CD8-positive, alpha-beta memory T cell (primary cell): Measurements from ENCODE around the gene ADAMTS2. TPM values are rescaled to one million over a fixed set of nuclear protein-coding genes. Genes with fewer than 3 reads are reported as not detected.

Source experiments
- CTCF ChIA-PET: fragments of 350-600 bp; sonication (Branson Sonifier 250); formaldehyde crosslinking; loops from one replicate; lab custom pipeline; 2021; ENCODE audit warnings: antibody characterized with exemption; lab: Charles Lee
- POLR2A ChIA-PET: fragments of 350-600 bp; sonication (Branson Sonifier 250); formaldehyde crosslinking; loops from one replicate; lab custom pipeline; 2021; ENCODE audit warnings: antibody characterized with exemption; lab: Charles Lee
- DNase-seq, 5 donors: peaks; one replicate each; pipeline versions ENCODE4 v3.0.0 to v3.0.0-alpha.2; 2020 to 2022; ENCODE audit warnings: mixed read lengths in 1 of 5
- H3K27ac ChIP-seq: one replicate; pipeline ENCODE4 v1.7.0; 2013; ENCODE audit warnings: low read depth, mild to moderate bottlenecking, low read length, moderate library complexity
- H3K27me3 ChIP-seq: 2 replicates; pipeline ENCODE4 v1.7.0; 2013; ENCODE audit warnings: low read length, mild to moderate bottlenecking; ENCODE audit not compliant: insufficient read depth, poor library complexity, severe bottlenecking
- H3K36me3 ChIP-seq: 2 replicates; pipeline ENCODE4 v1.7.0; 2013; ENCODE audit warnings: mild to moderate bottlenecking, low read length, moderate library complexity; ENCODE audit not compliant: insufficient read depth
- H3K4me1 ChIP-seq: 2 replicates; pipeline ENCODE4 v1.7.0; 2013; ENCODE audit warnings: mild to moderate bottlenecking, low read length, moderate library complexity; ENCODE audit not compliant: insufficient read depth
- H3K4me3 ChIP-seq: 2 replicates; pipeline ENCODE4 v1.7.0; 2013; ENCODE audit warnings: mild to moderate bottlenecking, low read length
- H3K9me3 ChIP-seq: 2 replicates; pipeline ENCODE4 v1.7.0; 2013; ENCODE audit warnings: mild to moderate bottlenecking, low read length
- H3K27ac Mint-ChIP-seq, 8 donors: one replicate each; pipeline ENCODE4 v1.8.0; 2020 to 2021; ENCODE audit warnings: mixed read lengths in 8 of 8, mild to moderate bottlenecking in 6 of 8, inconsistent platforms in 3 of 8, moderate library complexity in 3 of 8
- H3K27me3 Mint-ChIP-seq, 2 donors: one replicate each; pipeline ENCODE4 v1.8.0; 2020 to 2021; ENCODE audit warnings: mixed read lengths in 2 of 2, mild to moderate bottlenecking in 1 of 2, moderate library complexity in 1 of 2
- H3K36me3 Mint-ChIP-seq, 3 donors: one replicate each; pipeline ENCODE4 v1.8.0; 2020 to 2021; ENCODE audit warnings: mixed read lengths in 3 of 3, inconsistent platforms in 1 of 3, mild to moderate bottlenecking in 1 of 3
- H3K4me1 Mint-ChIP-seq, 3 donors: one replicate each; pipeline ENCODE4 v1.8.0; 2020 to 2021; ENCODE audit warnings: mixed read lengths in 3 of 3, inconsistent platforms in 1 of 3, mild to moderate bottlenecking in 1 of 3
- H3K4me3 Mint-ChIP-seq, 7 donors: one replicate each; pipeline ENCODE4 v1.8.0; 2020 to 2021; ENCODE audit warnings: mixed read lengths in 7 of 7, mild to moderate bottlenecking in 6 of 7, moderate library complexity in 4 of 7, inconsistent platforms in 2 of 7
- H3K9me3 Mint-ChIP-seq, 5 donors: one replicate each; pipeline ENCODE4 v1.8.0; 2020 to 2022; ENCODE audit warnings: mixed read lengths in 5 of 5, mild to moderate bottlenecking in 3 of 5, moderate library complexity in 2 of 5, inconsistent platforms in 1 of 5
- polyA plus RNA-seq: library from polyadenylated mRNA; unstranded; fragments of 300-500 nt; fragmentation: Illumina TruSeq; gene quantifications from one replicate; pipeline ENCODE4 v1.2.3, GENCODE V29; 2021
- total RNA-seq, 2 experiments: library from RNA; stranded (reverse); gene quantifications; one replicate each; pipeline ENCODE4 v1.2.3, GENCODE V29; 2021

Gene ADAMTS2
- total and polyA plus RNA-seq, 3 experiments from 2014 or later: not detected

- H3K4me3 Mint-ChIP-seq: no peak overlapping the region
- H3K4me1 ChIP-seq: no peaks in the 10 kb centered on the region
- H3K27ac ChIP-seq: no peak overlapping the region
- H3K9me3 ChIP-seq: no peaks in the 10 kb centered on the region
- POLR2A ChIA-PET: no interaction called here
- no peak for DNase-seq
- CTCF ChIA-PET: no interaction called here
- peaks cover 0 to 7% (median 0%) of the 10 kb centered on the region in 5 donors for H3K9me3 Mint-ChIP-seq
- no peak overlapping the region for H3K4me3 ChIP-seq
- no peaks in the 10 kb centered on the region for H3K4me1 Mint-ChIP-seq
- H3K36me3 Mint-ChIP-seq: no peaks in the 10 kb centered on the region
- H3K27me3 Mint-ChIP-seq: peaks cover 2 to 7% of the 10 kb centered on the region in 2 donors
- H3K27me3 ChIP-seq: no peaks in the 10 kb centered on the region
- H3K27ac Mint-ChIP-seq: peak overlapping the region in 1 of 8 donors; percentile 25
- no peaks in the 10 kb centered on the region for H3K36me3 ChIP-seq
These were observed 113.0 kb downstream of the ADAMTS2 start for GRCh38 chr5:179232091-179232735.

GRCh38 chr5:179231309-179231708 is 114.0 kb downstream of the ADAMTS2 start:
- no peak overlapping the region for H3K4me3 Mint-ChIP-seq
- H3K4me1 Mint-ChIP-seq: no peaks in the 10 kb centered on the region
- Histone ChIP-seq H3K36me3 (no peaks in the 10 kb centered on the region), H3K4me3 (no peak overlapping the region), H3K9me3 (no peaks in the 10 kb centered on the region), H3K27me3 (no peaks in the 10 kb centered on the region), H3K27ac (no peak overlapping the region), H3K4me1 (no peaks in the 10 kb centered on the region)
- ChIA-PET POLR2A (no interaction called here), CTCF (no interaction called here)
- peaks cover 2 to 7% of the 10 kb centered on the region in 2 donors for H3K27me3 Mint-ChIP-seq
- no peak for DNase-seq
- H3K27ac Mint-ChIP-seq: no peak overlapping the region
- H3K36me3 Mint-ChIP-seq: no peaks in the 10 kb centered on the region
- H3K9me3 Mint-ChIP-seq: peaks cover 0 to 3% (median 0%) of the 10 kb centered on the region in 5 donors

DNA sequence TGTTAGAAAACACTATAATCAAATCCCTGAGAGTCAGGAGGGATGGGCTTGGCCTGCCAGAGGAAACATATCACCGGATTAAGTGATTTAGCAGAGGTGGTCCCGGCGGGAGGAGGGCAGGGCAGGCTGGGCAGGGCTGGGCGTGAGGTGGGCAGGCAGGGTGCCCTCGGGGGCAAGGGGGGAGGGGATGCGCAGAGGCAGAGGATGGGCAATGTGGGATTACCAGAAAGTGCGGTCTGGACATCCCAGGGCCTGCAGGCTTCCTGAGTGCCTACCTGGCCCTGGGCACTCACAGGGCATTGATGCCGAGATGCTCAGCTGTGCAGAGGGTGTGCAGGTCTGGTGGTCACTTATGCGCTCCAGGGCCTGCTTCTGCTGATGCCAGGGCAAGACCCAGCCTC is 115.2 kb downstream of the ADAMTS2 start:
- Mint-ChIP-seq H3K27ac (peak overlapping the region in 1 of 8 donors; percentile 47), H3K36me3 (no peaks in the 10 kb centered on the region), H3K4me3 (no peak overlapping the region), H3K27me3 (peaks cover 5 to 6% of the 10 kb centered on the region in 2 donors), H3K4me1 (no peaks in the 10 kb centered on the region), H3K9me3 (peaks cover 0 to under 1% (median 0%) of the 10 kb centered on the region in 5 donors)
- Histone ChIP-seq H3K27ac (no peak overlapping the region), H3K4me3 (no peak overlapping the region), H3K27me3 (no peaks in the 10 kb centered on the region), H3K4me1 (no peaks in the 10 kb centered on the region), H3K9me3 (no peaks in the 10 kb centered on the region), H3K36me3 (no peaks in the 10 kb centered on the region)
- CTCF ChIA-PET: no interaction called here
- POLR2A ChIA-PET: no interaction called here
- no peak for DNase-seq

GRCh38 chr5:179229331-179229831 is 115.9 kb downstream of the ADAMTS2 start:
- peaks cover 0 to 3% (median 0%) of the 10 kb centered on the region in 5 donors for H3K9me3 Mint-ChIP-seq
- no peak overlapping the region for H3K27ac ChIP-seq
- peaks cover 0 to 7% of the 10 kb centered on the region in 2 donors for H3K27me3 Mint-ChIP-seq
- CTCF ChIA-PET: no interaction called here
- H3K27me3 ChIP-seq: no peaks in the 10 kb centered on the region
- H3K36me3 ChIP-seq: no peaks in the 10 kb centered on the region
- no peak overlapping the region for H3K27ac Mint-ChIP-seq
- no peak overlapping the region for H3K4me3 ChIP-seq
- POLR2A ChIA-PET: no interaction called here
- no peaks in the 10 kb centered on the region for H3K4me1 Mint-ChIP-seq
- H3K4me3 Mint-ChIP-seq: no peak overlapping the region
- DNase-seq: no peak
- H3K4me1 ChIP-seq: no peaks in the 10 kb centered on the region
- no peaks in the 10 kb centered on the region for H3K9me3 ChIP-seq
- no peaks in the 10 kb centered on the region for H3K36me3 Mint-ChIP-seq

GRCh38 chr5:179228341-179229121 is 116.7 kb downstream of the ADAMTS2 start:
- ChIA-PET CTCF (no interaction called here), POLR2A (no interaction called here)
- no peak for DNase-seq
- H3K4me3 Mint-ChIP-seq: no peak overlapping the region
- peaks cover 0 to 7% of the 10 kb centered on the region in 2 donors for H3K27me3 Mint-ChIP-seq
- no peaks in the 10 kb centered on the region for H3K4me1 ChIP-seq
- H3K9me3 ChIP-seq: no peaks in the 10 kb centered on the region
- no peak overlapping the region for H3K4me3 ChIP-seq
- no peaks in the 10 kb centered on the region for H3K4me1 Mint-ChIP-seq
- H3K27ac Mint-ChIP-seq: no peak overlapping the region
- H3K9me3 Mint-ChIP-seq: peaks cover 0 to 3% (median 0%) of the 10 kb centered on the region in 5 donors
- no peaks in the 10 kb centered on the region for H3K36me3 Mint-ChIP-seq
- no peaks in the 10 kb centered on the region for H3K27me3 ChIP-seq
- H3K36me3 ChIP-seq: no peaks in the 10 kb centered on the region
- H3K27ac ChIP-seq: no peak overlapping the region

DNA sequence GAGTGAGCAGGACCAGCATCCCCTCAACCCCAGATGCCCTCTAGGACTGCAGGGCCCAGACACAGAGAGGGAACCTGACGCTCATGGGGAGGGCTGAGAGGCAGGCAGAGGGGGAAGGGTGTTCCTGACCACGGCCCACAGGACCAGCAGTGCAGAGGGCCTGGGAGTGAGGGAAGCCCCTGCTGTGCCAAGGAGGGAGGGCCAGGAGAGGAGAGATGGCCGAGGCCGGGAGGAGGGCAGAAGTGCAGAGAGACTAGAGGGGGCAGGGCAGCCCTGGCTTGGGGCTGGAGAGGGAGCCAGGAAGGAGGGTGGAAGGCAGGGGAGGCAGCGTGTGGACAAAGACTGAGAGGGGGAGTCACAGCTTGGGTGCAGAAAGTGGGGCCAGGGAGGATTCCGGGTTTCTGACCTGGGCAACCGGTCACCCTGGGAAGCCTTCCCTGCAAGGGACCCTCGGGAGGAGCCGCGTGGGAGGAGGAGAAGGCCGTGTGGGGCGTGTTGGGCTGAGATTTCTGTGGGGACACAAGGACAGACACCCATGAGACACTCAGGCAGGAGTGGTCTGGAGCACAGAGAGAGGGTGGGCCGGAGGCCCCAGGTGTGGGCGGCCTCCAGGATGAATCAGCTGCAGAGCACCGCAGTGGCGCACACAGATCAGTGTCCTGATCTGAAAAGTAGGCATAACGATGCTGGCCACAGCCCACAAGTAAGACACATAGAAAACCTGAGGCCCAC is 117.5 kb downstream of the ADAMTS2 start:
- DNase-seq: no peak
- Mint-ChIP-seq H3K36me3 (no peaks in the 10 kb centered on the region), H3K4me1 (no peaks in the 10 kb centered on the region), H3K4me3 (no peak overlapping the region), H3K27me3 (peaks cover 0 to 7% of the 10 kb centered on the region in 2 donors), H3K27ac (peak overlapping the region in 1 of 8 donors; percentile 82), H3K9me3 (peaks cover 0 to 4% (median 2%) of the 10 kb centered on the region in 5 donors)
- H3K27ac ChIP-seq: no peak overlapping the region
- no peaks in the 10 kb centered on the region for H3K9me3 ChIP-seq
- no peak overlapping the region for H3K4me3 ChIP-seq
- H3K36me3 ChIP-seq: no peaks in the 10 kb centered on the region
- H3K4me1 ChIP-seq: no peaks in the 10 kb centered on the region
- CTCF ChIA-PET: no interaction called here
- POLR2A ChIA-PET: no interaction called here
- H3K27me3 ChIP-seq: no peaks in the 10 kb centered on the region

GRCh38 chr5:179227229-179227579 is 118.1 kb downstream of the ADAMTS2 start:
- ChIA-PET POLR2A (no interaction called here), CTCF (no interaction called here)
- H3K9me3 ChIP-seq: no peaks in the 10 kb centered on the region
- no peaks in the 10 kb centered on the region for H3K36me3 Mint-ChIP-seq
- DNase-seq: no peak
- H3K4me3 Mint-ChIP-seq: peak overlapping the region in 1 of 7 donors; percentile 54
- no peak overlapping the region for H3K27ac Mint-ChIP-seq
- H3K4me1 Mint-ChIP-seq: no peaks in the 10 kb centered on the region
- no peak overlapping the region for H3K4me3 ChIP-seq
- H3K27me3 ChIP-seq: no peaks in the 10 kb centered on the region
- H3K27ac ChIP-seq: no peak overlapping the region
- no peaks in the 10 kb centered on the region for H3K4me1 ChIP-seq
- H3K9me3 Mint-ChIP-seq: peaks cover 0 to 4% (median 2%) of the 10 kb centered on the region in 5 donors
- peaks cover 0 to 7% of the 10 kb centered on the region in 2 donors for H3K27me3 Mint-ChIP-seq
- H3K36me3 ChIP-seq: no peaks in the 10 kb centered on the region

GRCh38 chr5:179226696-179227095 is 118.6 kb downstream of the ADAMTS2 start:
- Histone ChIP-seq H3K9me3 (no peaks in the 10 kb centered on the region), H3K27me3 (no peaks in the 10 kb centered on the region), H3K4me1 (no peaks in the 10 kb centered on the region), H3K4me3 (no peak overlapping the region), H3K36me3 (no peaks in the 10 kb centered on the region), H3K27ac (no peak overlapping the region)
- CTCF ChIA-PET: no interaction called here
- Mint-ChIP-seq H3K27ac (no peak overlapping the region), H3K36me3 (no peaks in the 10 kb centered on the region), H3K9me3 (peaks cover 0 to 4% (median 2%) of the 10 kb centered on the region in 5 donors), H3K4me3 (no peak overlapping the region), H3K4me1 (no peaks in the 10 kb centered on the region), H3K27me3 (peaks cover 0 to 7% of the 10 kb centered on the region in 2 donors)
- DNase-seq: no peak
- POLR2A ChIA-PET: no interaction called here
